Measurements from ENCODE around the gene MED27.

DNA sequence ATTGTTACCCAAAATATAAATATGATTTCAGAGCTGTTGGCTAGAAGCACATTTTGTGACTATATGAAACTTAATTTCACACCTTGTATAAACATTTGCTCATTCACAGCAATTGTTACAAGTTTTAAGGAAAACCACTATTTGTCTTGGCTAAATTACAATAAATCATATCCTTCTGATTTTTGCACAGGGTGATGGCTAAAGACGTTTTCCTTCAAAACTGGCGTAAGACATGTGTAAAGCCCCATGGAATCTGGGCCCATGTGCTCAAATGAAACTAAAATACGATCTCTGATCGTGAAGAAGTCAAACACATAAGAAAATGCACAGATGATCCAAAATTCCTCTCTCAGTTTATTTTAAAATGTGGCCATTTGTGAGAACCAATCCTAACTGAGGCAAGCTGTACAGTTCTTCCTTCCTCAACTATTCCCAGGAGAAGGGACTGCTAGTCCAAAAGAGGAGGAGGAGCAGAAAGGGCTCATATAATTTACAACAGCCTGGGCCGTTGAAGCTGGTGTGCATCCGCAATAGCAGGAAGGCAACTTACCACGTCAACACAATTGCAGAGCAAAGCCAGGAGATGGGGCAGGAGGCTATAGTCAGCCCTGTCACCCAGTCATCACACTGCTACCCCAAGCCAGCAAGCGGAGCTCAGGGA is 98.4 kb downstream of the MED27 start:
- TF ChIP-seq ATF3 (IDR thresholded peaks at IDR 0.05; ENCODE audit: borderline replicate concordance, extremely low read depth, low read depth, low read length) (no peak), POLR2AphosphoS5 (IDR thresholded peaks at IDR 0.05; ENCODE audit: low read length) (no peak), CTCF (IDR thresholded peaks at IDR 0.05 in 2 of 3, conservative IDR thresholded peaks at IDR 0.05 in 1 of 3; ENCODE audit: control insufficient read depth in 2 of 3, extremely low read depth in 1 of 3, insufficient read depth in 1 of 3, low read depth in 3 of 3, low read length in 3 of 3) (no peak), NR2C2 (IDR thresholded peaks at IDR 0.05; ENCODE audit: borderline replicate concordance, control insufficient read depth, insufficient read length, low read depth) (no peak), ETV6 (conservative IDR thresholded peaks at IDR 0.05 in 1 of 2, IDR thresholded peaks at IDR 0.05 in 1 of 2; ENCODE audit: borderline replicate concordance in 1 of 2, low read depth in 1 of 2) (no peak), POU2F2 (IDR thresholded peaks at IDR 0.05; ENCODE audit: borderline replicate concordance, low read depth, low read length) (no peak), BCL11A (IDR thresholded peaks at IDR 0.05; ENCODE audit: low read depth, low read length) (no peak)
- TF ChIP-seq, protein P1, sequence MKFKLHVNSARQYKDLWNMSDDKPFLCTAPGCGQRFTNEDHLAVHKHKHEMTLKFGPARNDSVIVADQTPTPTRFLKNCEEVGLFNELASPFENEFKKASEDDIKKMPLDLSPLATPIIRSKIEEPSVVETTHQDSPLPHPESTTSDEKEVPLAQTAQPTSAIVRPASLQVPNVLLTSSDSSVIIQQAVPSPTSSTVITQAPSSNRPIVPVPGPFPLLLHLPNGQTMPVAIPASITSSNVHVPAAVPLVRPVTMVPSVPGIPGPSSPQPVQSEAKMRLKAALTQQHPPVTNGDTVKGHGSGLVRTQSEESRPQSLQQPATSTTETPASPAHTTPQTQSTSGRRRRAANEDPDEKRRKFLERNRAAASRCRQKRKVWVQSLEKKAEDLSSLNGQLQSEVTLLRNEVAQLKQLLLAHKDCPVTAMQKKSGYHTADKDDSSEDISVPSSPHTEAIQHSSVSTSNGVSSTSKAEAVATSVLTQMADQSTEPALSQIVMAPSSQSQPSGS (IDR thresholded peaks at IDR 0.05; ENCODE audit: low read length), result no peak
- TF ChIP-seq, protein P2, sequence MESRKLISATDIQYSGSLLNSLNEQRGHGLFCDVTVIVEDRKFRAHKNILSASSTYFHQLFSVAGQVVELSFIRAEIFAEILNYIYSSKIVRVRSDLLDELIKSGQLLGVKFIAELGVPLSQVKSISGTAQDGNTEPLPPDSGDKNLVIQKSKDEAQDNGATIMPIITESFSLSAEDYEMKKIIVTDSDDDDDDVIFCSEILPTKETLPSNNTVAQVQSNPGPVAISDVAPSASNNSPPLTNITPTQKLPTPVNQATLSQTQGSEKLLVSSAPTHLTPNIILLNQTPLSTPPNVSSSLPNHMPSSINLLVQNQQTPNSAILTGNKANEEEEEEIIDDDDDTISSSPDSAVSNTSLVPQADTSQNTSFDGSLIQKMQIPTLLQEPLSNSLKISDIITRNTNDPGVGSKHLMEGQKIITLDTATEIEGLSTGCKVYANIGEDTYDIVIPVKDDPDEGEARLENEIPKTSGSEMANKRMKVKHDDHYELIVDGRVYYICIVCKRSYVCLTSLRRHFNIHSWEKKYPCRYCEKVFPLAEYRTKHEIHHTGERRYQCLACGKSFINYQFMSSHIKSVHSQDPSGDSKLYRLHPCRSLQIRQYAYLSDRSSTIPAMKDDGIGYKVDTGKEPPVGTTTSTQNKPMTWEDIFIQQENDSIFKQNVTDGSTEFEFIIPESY (IDR thresholded peaks at IDR 0.05), result no peak
- TF ChIP-seq, protein P3, sequence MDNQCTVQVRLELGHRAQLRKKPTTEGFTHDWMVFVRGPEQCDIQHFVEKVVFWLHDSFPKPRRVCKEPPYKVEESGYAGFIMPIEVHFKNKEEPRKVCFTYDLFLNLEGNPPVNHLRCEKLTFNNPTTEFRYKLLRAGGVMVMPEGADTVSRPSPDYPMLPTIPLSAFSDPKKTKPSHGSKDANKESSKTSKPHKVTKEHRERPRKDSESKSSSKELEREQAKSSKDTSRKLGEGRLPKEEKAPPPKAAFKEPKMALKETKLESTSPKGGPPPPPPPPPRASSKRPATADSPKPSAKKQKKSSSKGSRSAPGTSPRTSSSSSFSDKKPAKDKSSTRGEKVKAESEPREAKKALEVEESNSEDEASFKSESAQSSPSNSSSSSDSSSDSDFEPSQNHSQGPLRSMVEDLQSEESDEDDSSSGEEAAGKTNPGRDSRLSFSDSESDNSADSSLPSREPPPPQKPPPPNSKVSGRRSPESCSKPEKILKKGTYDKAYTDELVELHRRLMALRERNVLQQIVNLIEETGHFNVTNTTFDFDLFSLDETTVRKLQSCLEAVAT (IDR thresholded peaks at IDR 0.05), result no peak
